Nephron (organoid): ENCODE measurements around the gene MTIF2.
A peak's percentile ranks its signal among the peaks of the same experiment; 100 is the strongest.
"Not testable (repeated sequence)": the region's sequence is repeated elsewhere in the genome, so short reads cannot be mapped to it uniquely, and the experiment has no call there.

ENCODE experiments used
- H3K27ac Mint-ChIP-seq, 3 experiments: 2 replicates each; pipeline ENCODE4 v1.8.0; 2020; ENCODE audit warnings: mixed read lengths in 3 of 3, mild to moderate bottlenecking in 2 of 3, moderate library complexity in 1 of 3
- H3K27me3 Mint-ChIP-seq: 2 replicates; pipeline ENCODE4 v1.8.0; 2021; ENCODE audit warnings: low read depth, mild to moderate bottlenecking, moderate library complexity, mixed read lengths
- H3K36me3 Mint-ChIP-seq: 2 replicates; pipeline ENCODE4 v1.8.0; 2020; ENCODE audit warnings: low read depth, mixed read lengths
- H3K4me1 Mint-ChIP-seq: 2 replicates; pipeline ENCODE4 v1.8.0; 2020; ENCODE audit warnings: mixed read lengths
- H3K4me3 Mint-ChIP-seq, 3 experiments: 2 replicates each; pipeline ENCODE4 v1.8.0; 2020; ENCODE audit warnings: mild to moderate bottlenecking in 3 of 3, mixed read lengths in 3 of 3, moderate library complexity in 2 of 3
- H3K9me3 Mint-ChIP-seq: 2 replicates; pipeline ENCODE4 v1.8.0; 2020; ENCODE audit warnings: mixed read lengths
- TF ChIP-seq, protein P1 (sequence below), 3 experiments: fragments of 200-600 bp; sonication (generic); IDR thresholded peaks; one replicate each; pipeline ENCODE4 v1.5.0; 2021; ENCODE audit warnings: antibody characterized with exemption in 3 of 3; ENCODE audit not compliant: unreplicated experiment in 3 of 3

MTIF2 gene

DNA sequence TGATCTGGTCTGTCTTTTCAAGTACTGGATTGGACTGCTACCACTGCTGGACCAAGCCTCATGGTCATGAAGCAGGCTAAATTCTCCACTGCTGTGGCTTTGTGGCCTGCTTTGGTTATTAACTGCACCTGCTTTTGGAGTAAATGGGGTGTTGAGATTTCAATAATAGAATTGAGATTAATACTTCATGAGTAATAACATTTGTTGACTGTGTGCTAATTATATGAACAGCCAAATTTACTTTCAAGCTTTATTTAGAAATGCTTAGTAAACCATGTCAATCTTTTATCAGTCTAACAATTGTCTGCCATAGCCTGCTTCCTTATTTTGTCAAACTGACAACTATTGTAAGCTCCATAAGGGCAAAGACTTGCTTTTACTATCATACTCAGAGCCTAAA is 27.4 kb upstream of the MTIF2 start:
- no peak overlapping the region for H3K27ac Mint-ChIP-seq
- H3K9me3 Mint-ChIP-seq, result no peaks in the 10 kb centered on the region
- no peaks in the 10 kb centered on the region for H3K4me1 Mint-ChIP-seq
- peaks cover 28% of the 10 kb centered on the region for H3K36me3 Mint-ChIP-seq
- H3K27me3 Mint-ChIP-seq, result no peaks in the 10 kb centered on the region
- peak overlapping the region in 1 of 3 experiments; percentile 20 for H3K4me3 Mint-ChIP-seq
- TF ChIP-seq, protein P1, sequence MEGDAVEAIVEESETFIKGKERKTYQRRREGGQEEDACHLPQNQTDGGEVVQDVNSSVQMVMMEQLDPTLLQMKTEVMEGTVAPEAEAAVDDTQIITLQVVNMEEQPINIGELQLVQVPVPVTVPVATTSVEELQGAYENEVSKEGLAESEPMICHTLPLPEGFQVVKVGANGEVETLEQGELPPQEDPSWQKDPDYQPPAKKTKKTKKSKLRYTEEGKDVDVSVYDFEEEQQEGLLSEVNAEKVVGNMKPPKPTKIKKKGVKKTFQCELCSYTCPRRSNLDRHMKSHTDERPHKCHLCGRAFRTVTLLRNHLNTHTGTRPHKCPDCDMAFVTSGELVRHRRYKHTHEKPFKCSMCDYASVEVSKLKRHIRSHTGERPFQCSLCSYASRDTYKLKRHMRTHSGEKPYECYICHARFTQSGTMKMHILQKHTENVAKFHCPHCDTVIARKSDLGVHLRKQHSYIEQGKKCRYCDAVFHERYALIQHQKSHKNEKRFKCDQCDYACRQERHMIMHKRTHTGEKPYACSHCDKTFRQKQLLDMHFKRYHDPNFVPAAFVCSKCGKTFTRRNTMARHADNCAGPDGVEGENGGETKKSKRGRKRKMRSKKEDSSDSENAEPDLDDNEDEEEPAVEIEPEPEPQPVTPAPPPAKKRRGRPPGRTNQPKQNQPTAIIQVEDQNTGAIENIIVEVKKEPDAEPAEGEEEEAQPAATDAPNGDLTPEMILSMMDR (IDR thresholded peaks at IDR 0.05; ENCODE audit: unreplicated experiment in 3 of 3), result no peak

DNA sequence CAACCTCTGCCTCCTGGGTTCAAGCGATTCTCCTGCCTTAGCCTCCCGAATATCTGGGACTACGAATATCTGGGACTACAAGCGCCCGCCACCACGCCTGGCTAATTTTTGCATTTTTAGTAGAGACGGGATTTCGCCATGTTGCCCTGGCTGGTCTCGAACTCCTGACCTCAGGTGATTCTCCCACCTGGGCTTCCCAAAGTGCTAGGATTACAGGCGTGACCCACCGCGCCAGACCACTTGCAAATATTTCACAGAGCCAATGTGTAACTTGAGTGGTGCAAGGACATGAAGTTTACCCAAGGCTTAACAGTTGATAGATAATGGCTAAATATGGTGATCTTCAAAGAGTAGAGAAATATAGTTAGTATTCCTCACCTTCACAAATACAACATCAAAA is 14.1 kb upstream of the MTIF2 start:
- Mint-ChIP-seq H3K9me3 (no peaks in the 10 kb centered on the region), H3K4me3 (peak overlapping the region; percentile 65 to 94 (median 79)), H3K4me1 (peaks cover 22% of the 10 kb centered on the region), H3K36me3 (peaks cover 14% of the 10 kb centered on the region), H3K27me3 (peaks cover 12% of the 10 kb centered on the region), H3K27ac (peak overlapping the region; percentile 63 to 96 (median 83))
- TF ChIP-seq, protein P1 (IDR thresholded peaks at IDR 0.05; ENCODE audit: unreplicated experiment in 3 of 3), result no peak

DNA sequence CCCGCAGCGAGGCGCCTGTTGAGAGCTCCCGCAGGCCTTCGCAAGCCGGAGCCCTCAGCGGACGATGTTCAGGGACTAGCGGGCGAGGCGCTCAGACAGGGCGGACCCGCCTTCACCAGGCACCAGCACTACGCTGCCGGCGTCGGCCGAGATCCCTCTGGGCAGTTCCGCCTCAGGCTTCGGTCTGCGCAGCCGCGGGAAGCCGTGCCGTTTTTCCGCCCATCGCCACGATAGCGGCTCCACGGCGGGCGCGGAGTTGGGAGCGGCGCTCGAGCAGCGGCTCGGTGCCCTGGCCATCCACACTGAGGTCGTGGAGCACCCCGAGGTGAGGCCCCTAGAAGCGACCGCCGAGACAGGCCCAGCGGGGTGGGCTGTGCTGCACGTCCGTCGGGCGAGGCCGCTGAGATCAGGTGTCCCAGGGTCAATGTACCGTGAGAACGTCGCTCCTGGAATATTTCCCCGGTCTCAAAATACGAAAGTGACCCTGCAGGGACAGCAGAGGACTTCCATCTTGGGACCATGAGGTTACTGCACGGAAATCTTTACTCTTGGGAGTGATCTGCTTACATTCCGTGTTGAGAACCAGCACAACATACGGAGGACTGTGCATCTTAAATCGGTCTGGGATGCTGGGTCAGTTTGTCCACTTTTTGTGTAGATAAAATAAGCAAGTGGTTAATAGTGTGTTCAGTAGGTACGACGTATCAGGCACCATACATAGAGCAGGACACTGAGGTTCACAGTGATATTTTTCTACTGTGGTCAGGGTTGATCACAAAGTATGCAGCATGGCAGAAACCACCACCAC is 13.3 kb upstream of the MTIF2 start:
- Mint-ChIP-seq H3K4me3 (peak overlapping the region; percentile 87 to 96 (median 94)), H3K9me3 (no peaks in the 10 kb centered on the region), H3K4me1 (peaks cover 22% of the 10 kb centered on the region), H3K36me3 (peaks cover 14% of the 10 kb centered on the region), H3K27ac (peak overlapping the region; percentile 96 to 99 (median 98)), H3K27me3 (peaks cover 12% of the 10 kb centered on the region)
- TF ChIP-seq, protein P1 (IDR thresholded peaks at IDR 0.05; ENCODE audit: unreplicated experiment in 3 of 3), result no peak

DNA sequence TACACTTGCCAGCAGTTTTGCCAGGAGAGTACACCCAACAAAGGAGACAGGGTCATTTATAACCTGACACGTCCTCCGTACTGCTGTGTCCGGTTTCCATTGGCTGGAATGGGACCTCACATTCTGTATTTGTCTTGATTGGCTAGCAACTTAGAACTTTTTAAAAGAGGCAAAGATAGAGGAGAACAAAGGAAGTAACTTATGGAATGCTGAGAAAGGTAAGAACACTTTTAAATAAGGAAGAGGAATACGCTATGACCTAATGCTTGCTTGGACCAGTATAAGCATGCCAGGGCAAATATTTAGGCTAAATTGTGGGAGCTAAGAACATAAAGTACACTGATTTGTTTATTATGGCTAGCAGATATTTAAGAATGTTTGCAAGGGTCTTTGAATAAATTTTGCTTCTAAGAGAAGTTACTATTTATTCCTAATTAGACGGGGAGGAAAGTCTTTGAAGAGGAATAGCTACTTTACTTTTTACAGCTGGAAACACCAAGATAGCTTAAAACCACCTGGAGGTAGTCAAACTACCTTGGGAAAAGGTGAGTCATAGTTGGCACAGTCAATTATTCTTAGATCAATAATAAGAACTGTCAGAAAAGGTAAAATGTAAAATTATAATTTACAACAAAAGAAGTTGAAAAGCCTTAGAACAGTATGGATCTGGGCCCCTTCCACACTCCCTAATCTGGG is 12.0 kb upstream of the MTIF2 start:
- not testable (repeated sequence) for H3K9me3 Mint-ChIP-seq, H3K36me3 Mint-ChIP-seq
- Mint-ChIP-seq H3K4me1 (peaks cover 22% of the 10 kb centered on the region), H3K27me3 (peaks cover 12% of the 10 kb centered on the region), H3K4me3 (peak overlapping the region; percentile 74 to 94 (median 83)), H3K27ac (peak overlapping the region; percentile 63 to 96 (median 73))

DNA sequence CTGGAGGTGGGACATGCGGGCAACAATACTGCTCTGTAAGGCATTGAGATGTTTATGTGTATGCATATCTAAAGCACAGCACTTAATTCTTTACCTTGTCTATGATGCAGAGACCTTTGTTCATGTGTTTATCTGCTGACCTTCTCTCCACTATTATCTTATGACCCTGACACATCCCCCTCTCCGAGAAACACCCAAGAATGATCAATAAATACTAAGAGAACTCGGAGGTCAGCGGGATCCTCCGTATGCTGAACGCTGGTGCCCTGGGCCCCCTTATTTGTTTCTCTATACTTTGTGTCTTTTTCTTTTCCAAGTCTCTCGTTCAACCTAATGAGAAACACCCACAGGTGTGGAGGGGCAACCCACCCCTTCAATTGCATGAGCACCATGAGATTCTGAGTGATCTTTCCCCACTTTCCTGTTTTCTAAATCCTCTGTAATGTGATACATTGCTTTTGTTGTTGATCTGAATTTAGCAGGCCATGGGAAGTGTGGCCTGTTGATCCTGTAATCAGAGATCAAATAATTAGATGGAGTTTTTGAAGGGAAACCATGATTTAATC is 10.9 kb upstream of the MTIF2 start:
- not testable (repeated sequence) for H3K9me3 Mint-ChIP-seq, H3K36me3 Mint-ChIP-seq
- Mint-ChIP-seq H3K4me3 (peak overlapping the region; percentile 1 to 61 (median 18)), H3K27ac (peak overlapping the region; percentile 23 to 60 (median 44)), H3K4me1 (peaks cover 22% of the 10 kb centered on the region), H3K27me3 (peaks cover 12% of the 10 kb centered on the region)

DNA sequence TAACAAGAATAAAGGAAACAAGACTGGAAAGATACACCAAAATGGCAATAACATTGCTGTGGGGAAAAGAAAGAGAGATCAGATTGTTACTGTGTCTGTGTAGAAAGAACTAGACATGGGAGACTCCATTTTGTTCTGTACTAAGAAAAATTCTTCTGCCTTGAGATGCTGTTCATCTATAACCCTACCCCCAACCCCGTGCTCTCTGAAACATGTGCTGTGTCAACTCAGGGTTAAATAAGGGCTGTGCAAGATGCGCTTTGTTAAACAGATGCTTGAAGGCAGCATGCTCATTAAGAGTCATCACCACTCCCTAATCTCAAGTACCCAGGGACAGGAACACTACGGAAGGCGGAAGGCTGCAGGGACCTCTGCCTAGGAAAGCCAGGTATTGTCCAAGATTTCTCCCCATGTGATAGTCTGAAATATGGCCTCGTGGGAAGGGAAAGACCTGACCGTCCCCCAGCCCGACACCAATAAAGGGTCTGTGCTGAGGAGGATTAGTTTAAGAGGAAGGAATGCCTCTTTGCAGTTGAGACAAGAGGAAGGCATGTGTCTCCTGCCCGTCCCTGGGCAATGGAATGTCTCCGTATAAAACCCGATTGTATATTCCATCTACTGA is 10.3 kb upstream of the MTIF2 start:
- H3K9me3 Mint-ChIP-seq, result not testable (repeated sequence)

DNA sequence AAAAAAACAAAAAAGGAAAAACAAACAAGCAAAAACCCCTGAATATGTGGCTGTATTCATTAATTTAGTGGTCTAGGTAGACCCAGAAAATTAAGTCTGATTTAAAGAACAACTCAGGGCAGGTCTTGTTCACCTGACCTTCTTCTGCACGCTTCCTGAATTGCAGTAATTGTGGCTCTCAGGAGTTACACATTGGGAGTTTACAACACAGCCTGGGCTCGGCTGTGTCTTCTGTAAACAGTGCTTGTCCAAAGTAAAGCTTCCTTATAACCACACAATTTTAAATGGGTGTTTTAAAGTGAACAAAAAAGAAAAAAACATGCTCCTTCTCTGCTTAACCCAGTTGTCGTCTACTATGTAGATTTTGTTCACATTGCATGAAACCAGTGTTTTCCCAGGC is 8.3 kb upstream of the MTIF2 start:
- Mint-ChIP-seq H3K36me3 (no peaks in the 10 kb centered on the region), H3K4me1 (peaks cover 16% of the 10 kb centered on the region), H3K4me3 (no peak overlapping the region), H3K9me3 (no peaks in the 10 kb centered on the region), H3K27ac (no peak overlapping the region), H3K27me3 (peaks cover 12% of the 10 kb centered on the region)
- TF ChIP-seq, protein P1 (IDR thresholded peaks at IDR 0.05; ENCODE audit: unreplicated experiment in 3 of 3), result no peak

More for the DNA sequence above, 10.3 kb upstream of the MTIF2 start:
- Mint-ChIP-seq H3K27ac (peak overlapping the region; percentile 23 to 60 (median 44)), H3K4me3 (peak overlapping the region; percentile 1 to 61 (median 36)), H3K27me3 (peaks cover 12% of the 10 kb centered on the region), H3K4me1 (peaks cover 22% of the 10 kb centered on the region)
- not testable (repeated sequence) for H3K36me3 Mint-ChIP-seq

DNA sequence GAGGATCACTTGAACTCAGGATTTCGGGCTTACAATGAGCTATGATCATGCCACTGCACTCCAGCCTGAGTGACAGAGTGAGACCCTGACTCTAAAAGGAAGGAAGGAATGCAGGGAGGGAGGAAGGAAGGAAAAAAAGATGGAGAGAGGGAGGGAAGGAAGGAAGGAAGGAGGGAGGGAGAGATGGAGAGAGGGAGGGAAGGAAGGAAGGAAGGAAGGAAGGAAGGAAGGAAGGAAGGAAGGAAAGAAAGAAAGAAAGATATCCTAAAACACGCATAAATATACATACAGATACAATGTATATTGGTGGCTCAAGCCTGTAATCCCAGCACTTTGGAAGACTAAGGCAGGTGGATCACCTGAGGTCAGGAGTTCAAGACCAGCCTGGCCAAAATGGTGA is 5.3 kb upstream of the MTIF2 start:
- not testable (repeated sequence) for H3K9me3 Mint-ChIP-seq, H3K27ac Mint-ChIP-seq, H3K36me3 Mint-ChIP-seq, H3K27me3 Mint-ChIP-seq, H3K4me3 Mint-ChIP-seq
- H3K4me1 Mint-ChIP-seq, result peaks cover 11% of the 10 kb centered on the region
